ENCODE results near the gene KRTAP2-4. TPM values are rescaled to one million over a fixed set of nuclear protein-coding genes. Genes with fewer than 3 reads are reported as not detected.

The KRTAP2-4 gene
- total and polyA plus RNA-seq, 2 donors (not counting 3 experiments of a cell fraction or from before 2014, with no cell fraction given) = not detected

DNA sequence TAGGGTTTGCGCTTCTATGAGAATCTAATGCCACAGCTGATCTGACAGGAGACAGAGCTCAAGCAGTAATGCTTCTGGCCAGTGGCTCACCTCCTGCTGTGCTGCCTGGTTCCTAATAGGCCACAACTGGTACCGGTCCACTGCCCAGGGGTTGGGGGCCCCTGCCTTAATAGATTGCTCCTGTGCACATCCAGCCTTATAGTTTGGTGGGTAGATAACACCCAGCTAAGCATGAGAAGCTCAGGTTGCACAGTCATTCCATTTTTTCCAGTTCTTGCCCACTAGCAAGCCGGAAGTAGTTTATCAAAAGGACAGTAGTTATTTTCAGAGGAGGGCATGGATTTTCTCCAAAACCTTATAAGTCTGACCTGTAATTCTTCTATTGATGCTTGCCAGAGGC lies 46.3 kb downstream of the KRTAP2-4 start:
- ChIA-PET CTCF (no interaction called here), POLR2A (no interaction called here)
- Histone ChIP-seq H3K36me3 (ENCODE audit: control insufficient read depth in 2 of 2, extremely low read depth in 1 of 2, insufficient read depth in 2 of 2, low read length in 2 of 2) (no peaks in the 10 kb centered on the region), H3K79me2 (ENCODE audit: control insufficient read depth, insufficient read depth, low read length) (no peaks in the 10 kb centered on the region), H3K27me3 (ENCODE audit: control insufficient read depth in 2 of 2, insufficient read depth in 2 of 2, low read length in 2 of 2) (peaks cover 0 to 2% of the 10 kb centered on the region in 2 experiments), H3K4me3 (replicated peaks in 1 of 3; ENCODE audit: insufficient read depth in 1 of 3, low read depth in 1 of 3, low read length in 3 of 3) (no peak overlapping the region), H3K4me2 (ENCODE audit: insufficient read depth, low read length) (no peak overlapping the region), H3K9me3 (replicated peaks; ENCODE audit: control insufficient read depth, insufficient read depth, low read length) (no peaks in the 10 kb centered on the region), H3K4me1 (ENCODE audit: control insufficient read depth, extremely low read depth, insufficient read depth, low read length) (no peaks in the 10 kb centered on the region), H3K9me1 (replicated peaks; ENCODE audit: control insufficient read depth, extremely low read depth, insufficient read depth, low read length) (no peaks in the 10 kb centered on the region), H2AFZ (ENCODE audit: low read depth, low read length) (no peak overlapping the region), H4K20me1 (replicated peaks; ENCODE audit: control insufficient read depth, extremely low read depth, insufficient read depth, low read length) (no peaks in the 10 kb centered on the region), H3K9ac (replicated peaks; ENCODE audit: extremely low read depth, insufficient read depth, low read length) (no peak overlapping the region), H3K27ac (ENCODE audit: insufficient read depth, low read depth, low read length) (no peak overlapping the region)
- intact Hi-C loops (cut with micrococcal nuclease) (no loop called here), dilution Hi-C loops (cut with MboI; ENCODE audit: extremely low pct_ligation_motif_present, low sequenced_read_pairs) (no loop called here)
- TF ChIP-seq FOS (IDR thresholded peaks at IDR 0.05; ENCODE audit: borderline replicate concordance, insufficient read depth, low read length) = no peak
- TF ChIP-seq, protein P1, sequence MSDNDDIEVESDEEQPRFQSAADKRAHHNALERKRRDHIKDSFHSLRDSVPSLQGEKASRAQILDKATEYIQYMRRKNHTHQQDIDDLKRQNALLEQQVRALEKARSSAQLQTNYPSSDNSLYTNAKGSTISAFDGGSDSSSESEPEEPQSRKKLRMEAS (IDR thresholded peaks at IDR 0.05; ENCODE audit: insufficient read depth, insufficient read length) = no peak
- no peak for TF ChIP-seq MYC (IDR thresholded peaks at IDR 0.05; ENCODE audit: low read depth, low read length)
- no peak for TF ChIP-seq JUN (IDR thresholded peaks at IDR 0.05; ENCODE audit: borderline replicate concordance, insufficient read depth, insufficient read length, low read depth)
- TF ChIP-seq, protein P2, sequence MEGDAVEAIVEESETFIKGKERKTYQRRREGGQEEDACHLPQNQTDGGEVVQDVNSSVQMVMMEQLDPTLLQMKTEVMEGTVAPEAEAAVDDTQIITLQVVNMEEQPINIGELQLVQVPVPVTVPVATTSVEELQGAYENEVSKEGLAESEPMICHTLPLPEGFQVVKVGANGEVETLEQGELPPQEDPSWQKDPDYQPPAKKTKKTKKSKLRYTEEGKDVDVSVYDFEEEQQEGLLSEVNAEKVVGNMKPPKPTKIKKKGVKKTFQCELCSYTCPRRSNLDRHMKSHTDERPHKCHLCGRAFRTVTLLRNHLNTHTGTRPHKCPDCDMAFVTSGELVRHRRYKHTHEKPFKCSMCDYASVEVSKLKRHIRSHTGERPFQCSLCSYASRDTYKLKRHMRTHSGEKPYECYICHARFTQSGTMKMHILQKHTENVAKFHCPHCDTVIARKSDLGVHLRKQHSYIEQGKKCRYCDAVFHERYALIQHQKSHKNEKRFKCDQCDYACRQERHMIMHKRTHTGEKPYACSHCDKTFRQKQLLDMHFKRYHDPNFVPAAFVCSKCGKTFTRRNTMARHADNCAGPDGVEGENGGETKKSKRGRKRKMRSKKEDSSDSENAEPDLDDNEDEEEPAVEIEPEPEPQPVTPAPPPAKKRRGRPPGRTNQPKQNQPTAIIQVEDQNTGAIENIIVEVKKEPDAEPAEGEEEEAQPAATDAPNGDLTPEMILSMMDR (IDR thresholded peaks at IDR 0.05; ENCODE audit: extremely low read depth in 1 of 2, insufficient read depth in 1 of 2, low read depth in 1 of 2, low read length in 2 of 2) = no peak
- no peak for TF ChIP-seq POLR2AphosphoS5 (IDR thresholded peaks at IDR 0.05; ENCODE audit: insufficient read depth, low read depth, low read length)
- no peak for TF ChIP-seq GATA2 (IDR thresholded peaks at IDR 0.05; ENCODE audit: insufficient read depth, insufficient read length, low read depth, low read length)
- no peak for TF ChIP-seq POLR2A (IDR thresholded peaks at IDR 0.05; ENCODE audit: low read depth, low read length)
- TF ChIP-seq EZH2 (IDR thresholded peaks at IDR 0.05; ENCODE audit: borderline replicate concordance, low read depth, low read length, severe bottlenecking) = no peak
- DNase-seq (ENCODE audit: low read depth, low spot score) = no peak
- FAIRE-seq = no peak
- no TSS peak for BruUV-seq (replicated peaks)
